OCI-LY7 (cell line): ENCODE data around the gene RNASET2.

Source experiments
- CTCF ChIP-seq: fragments of 200-600 bp; sonication (generic); conservative IDR thresholded peaks from 2 replicates; pipeline ENCODE4 v1.5.1; 2014; ENCODE audit warnings: mild to moderate bottlenecking, antibody characterized with exemption, low read length, moderate library complexity, mixed read lengths
- EZH2phosphoT487 ChIP-seq: fragments of 200-600 bp; sonication (generic); IDR thresholded peaks from 2 replicates; pipeline ENCODE4 v1.6.1; 2018; ENCODE audit warnings: low read depth, borderline replicate concordance, mild to moderate bottlenecking, mixed run types, antibody characterized with exemption, low read length, moderate library complexity, mixed read lengths

GRCh38 chr6:166879594-166879993 is 76.8 kb downstream of the RNASET2 start:
- TF ChIP-seq CTCF (no peak), EZH2phosphoT487 (no peak)
